Embryonic facial prominence (tissue), 1 donor: ENCODE results near the gene C2CD4D.
"Not testable (repeated sequence)": the region's sequence is repeated elsewhere in the genome, so short reads cannot be mapped to it uniquely, and the experiment has no call there.

Experiments
- DNase-seq: peaks from one replicate; pipeline ENCODE4 v3.0.0-alpha.2; 2016; ENCODE audit errors: extremely low spot score

Gene C2CD4D

GRCh38 chr1:151858886-151859665 lies 19.5 kb upstream of the C2CD4D start:
- no peak for DNase-seq

GRCh38 chr1:151858030-151858746 lies 18.6 kb upstream of the C2CD4D start:
- DNase-seq: no peak

- DNase-seq: no peak
Measured at GRCh38 chr1:151855933-151856332, 16.3 kb upstream of the C2CD4D start.

- not testable (repeated sequence) for DNase-seq
Measured at GRCh38 chr1:151855516-151855915, 15.9 kb upstream of the C2CD4D start.

- DNase-seq: no peak
Measured at GRCh38 chr1:151854658-151855057, 15.0 kb upstream of the C2CD4D start.

GRCh38 chr1:151853411-151853943 lies 13.9 kb upstream of the C2CD4D start, which contains the start of gene THEM5:
Gene THEM5 (minus strand): TSS chr1:151853712. CDS start chr1:151853565, 147 bp downstream.
- no peak for DNase-seq

- DNase-seq: no peak
Measured at GRCh38 chr1:151852733-151853132, 13.1 kb upstream of the C2CD4D start.

- no peak for DNase-seq
Measured at GRCh38 chr1:151851886-151852285, 12.3 kb upstream of the C2CD4D start.

- DNase-seq: no peak
Measured at GRCh38 chr1:151849871-151850270, 10.3 kb upstream of the C2CD4D start.

- no peak for DNase-seq
Measured at GRCh38 chr1:151849126-151849525, 9.5 kb upstream of the C2CD4D start.

- no peak for DNase-seq
Measured at GRCh38 chr1:151847867-151848596, 8.4 kb upstream of the C2CD4D start.

- no peak for DNase-seq
Measured at GRCh38 chr1:151846686-151847237, 7.1 kb upstream of the C2CD4D start.

- no peak for DNase-seq
Measured at GRCh38 chr1:151846062-151846568, 6.5 kb upstream of the C2CD4D start.

- DNase-seq: no peak
Measured at GRCh38 chr1:151843398-151843797, 3.8 kb upstream of the C2CD4D start.

- no peak for DNase-seq
Measured at GRCh38 chr1:151841141-151841540, 1.5 kb upstream of the C2CD4D start.

GRCh38 chr1:151840421-151840820 lies 801 bp upstream of the C2CD4D start:
- DNase-seq: no peak

GRCh38 chr1:151839082-151839412 lies 573 bp downstream of the C2CD4D start:
- DNase-seq: no peak

GRCh38 chr1:151838222-151839081 lies 1.2 kb downstream of the C2CD4D start:
- no peak for DNase-seq

- no peak for DNase-seq
Measured at GRCh38 chr1:151837884-151838221, 1.8 kb downstream of the C2CD4D start.

- no peak for DNase-seq
Measured at GRCh38 chr1:151837197-151837596, 2.4 kb downstream of the C2CD4D start.

- DNase-seq: no peak
Measured at GRCh38 chr1:151835596-151835995, 4.0 kb downstream of the C2CD4D start.
